GM18867 (cell line): ENCODE results near the gene RAP2B.
A peak's percentile ranks its signal among the peaks of the same experiment; 100 is the strongest.

ENCODE experiments used
- ATAC-seq: cut with Tn5 transposase; IDR thresholded peaks from one replicate; pipeline ENCODE4 v1.9.1; 2021; ENCODE audit warnings: mild to moderate bottlenecking, moderate library complexity; ENCODE audit not compliant: unreplicated experiment

RAP2B gene

GRCh38 chr3:153159771-153160397 is 2.1 kb upstream of the RAP2B start:
- ATAC-seq = no peak

GRCh38 chr3:153160451-153161137 is 1.4 kb upstream of the RAP2B start:
- ATAC-seq = peak; percentile 33

- peak; percentile 77 for ATAC-seq
These were observed 800 bp upstream of the RAP2B start for GRCh38 chr3:153161138-153161713.

- ATAC-seq = peak; percentile 10
These were observed 727 bp downstream of the RAP2B start for GRCh38 chr3:153162513-153163392.

- no peak for ATAC-seq
These were observed 1.3 kb downstream of the RAP2B start for GRCh38 chr3:153163393-153163724.

- no peak for ATAC-seq
These were observed 1.9 kb downstream of the RAP2B start for GRCh38 chr3:153163756-153164550.

GRCh38 chr3:153165261-153165681 is 3.2 kb downstream of the RAP2B start:
- ATAC-seq = no peak

GRCh38 chr3:153166206-153166605 is 4.2 kb downstream of the RAP2B start:
- no peak for ATAC-seq

GRCh38 chr3:153166796-153167195 is 4.8 kb downstream of the RAP2B start:
- ATAC-seq = no peak

GRCh38 chr3:153169793-153170383 is 7.9 kb downstream of the RAP2B start:
- no peak for ATAC-seq

- ATAC-seq = no peak
These were observed 9.2 kb downstream of the RAP2B start for GRCh38 chr3:153171256-153171655.

- no peak for ATAC-seq
These were observed 9.9 kb downstream of the RAP2B start for GRCh38 chr3:153171918-153172317.

- no peak for ATAC-seq
These were observed 11.1 kb downstream of the RAP2B start for GRCh38 chr3:153172796-153173757.

- no peak for ATAC-seq
These were observed 11.9 kb downstream of the RAP2B start for GRCh38 chr3:153173758-153174516.

- ATAC-seq = no peak
These were observed 14.2 kb downstream of the RAP2B start for GRCh38 chr3:153176197-153176596.

GRCh38 chr3:153180860-153181372 is 18.9 kb downstream of the RAP2B start:
- no peak for ATAC-seq

- ATAC-seq = no peak
These were observed 20.7 kb downstream of the RAP2B start for GRCh38 chr3:153182501-153183293.
